Pons (tissue), 1 donor: ENCODE data around the gene NR3C1.

ENCODE experiments used
- DNase-seq: peaks from one replicate; pipeline ENCODE4 v3.0.0-alpha.2; 2016; ENCODE audit warnings: low spot score

NR3C1 gene

DNA sequence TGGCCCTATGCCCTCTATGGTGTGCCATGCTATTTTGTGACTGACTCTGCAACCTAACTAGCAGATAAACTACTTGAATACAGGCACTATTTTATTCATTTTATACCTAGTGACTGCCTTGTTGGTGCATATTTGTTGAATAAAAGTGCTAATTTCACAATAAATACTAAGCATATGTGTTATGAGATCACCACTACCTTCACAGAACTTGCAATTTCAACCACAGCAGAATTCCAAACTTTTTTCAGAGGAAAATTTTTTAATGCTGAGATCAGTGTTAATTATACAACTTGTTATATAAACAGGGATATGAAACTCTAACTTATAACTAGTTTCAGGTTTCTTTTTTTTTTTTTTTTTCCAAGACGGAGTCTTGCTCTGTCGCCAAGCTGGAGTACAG, 94.8 kb downstream of the NR3C1 start:
- DNase-seq = no peak

- DNase-seq = no peak
Measured at GRCh38 chr5:143306040-143306439, 97.4 kb downstream of the NR3C1 start.

- no peak for DNase-seq
Measured at GRCh38 chr5:143304836-143305475, 98.5 kb downstream of the NR3C1 start.

DNA sequence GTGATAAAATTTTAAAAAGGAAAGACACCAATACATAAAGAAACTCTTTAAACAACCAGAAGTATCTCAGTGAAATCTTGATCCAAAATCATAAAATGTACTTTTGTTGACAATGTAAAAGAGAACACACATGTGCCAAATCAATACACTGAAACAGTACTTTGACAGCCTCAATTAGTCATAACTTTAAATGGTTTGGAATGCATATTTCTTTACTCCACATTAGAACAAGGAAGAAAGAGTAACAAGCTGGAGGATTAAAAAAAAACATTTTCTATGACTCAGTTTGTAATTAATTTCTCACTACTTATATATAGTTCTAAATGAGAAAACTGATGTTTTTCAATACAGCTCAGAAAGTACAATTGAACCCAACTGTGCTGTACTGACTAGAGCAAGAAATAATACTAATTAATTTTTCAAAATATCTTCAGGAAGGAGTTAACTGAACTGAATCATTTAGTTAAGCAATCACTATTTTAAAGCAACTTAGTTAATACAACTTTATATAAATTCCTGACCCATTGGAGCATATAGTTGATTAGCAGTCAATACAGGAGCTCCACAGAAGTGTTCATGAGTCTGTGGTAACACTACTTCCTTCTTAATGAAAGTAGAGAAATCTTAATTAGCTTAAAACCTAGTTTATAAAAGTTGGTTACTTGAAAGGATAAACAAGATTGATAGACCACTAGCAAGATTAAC, 101.0 kb downstream of the NR3C1 start:
- DNase-seq = no peak

DNA sequence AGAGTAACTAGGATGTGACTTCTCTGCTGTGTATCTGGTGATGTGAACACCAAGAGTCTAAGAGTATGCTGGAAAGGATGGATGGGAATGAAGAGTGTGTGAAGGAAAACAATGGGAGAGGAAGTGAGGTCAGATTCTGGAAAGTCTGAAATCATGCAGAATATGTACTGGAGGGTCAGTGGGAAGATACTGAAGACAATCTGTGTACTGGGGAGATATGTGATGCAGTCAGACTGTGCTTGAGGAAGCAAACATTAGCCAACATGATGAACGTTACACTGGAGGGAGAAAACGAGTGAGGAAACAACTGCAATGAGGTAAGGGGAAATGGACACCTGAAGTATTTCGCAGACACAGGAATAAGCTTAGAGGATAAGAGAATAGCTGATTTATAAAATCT, 105.7 kb downstream of the NR3C1 start:
- no peak for DNase-seq

DNA sequence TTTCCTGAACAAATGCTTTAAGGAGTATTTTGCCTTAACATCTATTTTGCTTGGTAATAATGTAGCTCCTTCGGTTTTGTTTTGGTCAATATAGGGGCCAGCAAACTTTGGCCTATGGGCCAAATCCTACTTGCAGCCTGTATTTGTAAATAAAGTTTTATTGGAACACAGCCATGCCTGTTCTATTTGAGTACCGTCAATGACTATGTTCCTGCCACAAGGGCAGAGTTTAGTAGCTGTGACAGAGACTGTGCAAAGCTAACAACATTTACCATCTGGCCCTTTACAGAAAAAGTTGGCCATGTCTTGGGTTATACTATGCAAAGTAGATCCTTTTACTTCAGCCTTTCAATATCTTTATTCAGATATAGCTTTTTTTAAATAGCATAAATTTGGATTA, 113.4 kb downstream of the NR3C1 start:
- DNase-seq = no peak

DNA sequence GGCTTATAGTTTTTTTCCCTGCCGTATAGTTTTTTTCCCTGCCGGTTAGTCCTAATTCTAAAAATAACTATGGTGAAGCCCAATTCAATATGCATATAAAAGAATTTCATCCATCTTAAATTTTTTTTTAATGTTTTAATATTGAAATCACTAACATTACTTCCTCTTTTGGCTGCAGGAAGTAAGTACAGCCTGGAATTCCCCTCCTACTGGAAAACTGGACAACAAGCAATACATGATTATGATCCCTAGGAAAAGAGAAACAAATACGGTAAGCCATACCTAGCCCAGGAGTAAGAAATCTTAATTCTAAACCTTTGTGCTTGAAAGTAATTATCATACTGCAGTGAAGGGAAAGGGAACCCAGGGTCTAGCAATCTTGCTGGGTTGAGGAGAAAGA, 119.0 kb downstream of the NR3C1 start:
- no peak for DNase-seq

- DNase-seq = no peak
Measured at GRCh38 chr5:143284002-143284401, 119.5 kb downstream of the NR3C1 start.

GRCh38 chr5:143281226-143281625, 122.3 kb downstream of the NR3C1 start:
- DNase-seq = no peak

GRCh38 chr5:143279698-143280097, 123.8 kb downstream of the NR3C1 start:
- DNase-seq = no peak

DNA sequence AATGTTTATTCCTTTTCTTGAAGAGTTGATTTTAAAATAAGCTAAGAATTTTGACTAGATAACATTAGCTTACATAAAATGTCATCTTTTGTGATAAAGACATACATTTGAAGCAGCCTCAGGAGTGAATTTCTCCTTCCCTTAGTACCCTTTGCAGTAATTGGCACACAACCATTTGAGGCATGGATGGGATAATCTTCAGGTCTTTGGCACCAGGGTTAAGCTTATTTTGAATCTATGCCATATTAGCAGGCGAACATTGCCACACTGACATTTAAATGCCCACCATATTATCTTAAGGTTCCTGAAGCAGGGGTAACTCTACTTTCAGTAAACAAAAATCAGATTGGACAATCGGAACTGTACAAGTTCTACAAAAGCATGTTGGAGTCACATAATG, 126.0 kb downstream of the NR3C1 start:
- DNase-seq = no peak

DNA sequence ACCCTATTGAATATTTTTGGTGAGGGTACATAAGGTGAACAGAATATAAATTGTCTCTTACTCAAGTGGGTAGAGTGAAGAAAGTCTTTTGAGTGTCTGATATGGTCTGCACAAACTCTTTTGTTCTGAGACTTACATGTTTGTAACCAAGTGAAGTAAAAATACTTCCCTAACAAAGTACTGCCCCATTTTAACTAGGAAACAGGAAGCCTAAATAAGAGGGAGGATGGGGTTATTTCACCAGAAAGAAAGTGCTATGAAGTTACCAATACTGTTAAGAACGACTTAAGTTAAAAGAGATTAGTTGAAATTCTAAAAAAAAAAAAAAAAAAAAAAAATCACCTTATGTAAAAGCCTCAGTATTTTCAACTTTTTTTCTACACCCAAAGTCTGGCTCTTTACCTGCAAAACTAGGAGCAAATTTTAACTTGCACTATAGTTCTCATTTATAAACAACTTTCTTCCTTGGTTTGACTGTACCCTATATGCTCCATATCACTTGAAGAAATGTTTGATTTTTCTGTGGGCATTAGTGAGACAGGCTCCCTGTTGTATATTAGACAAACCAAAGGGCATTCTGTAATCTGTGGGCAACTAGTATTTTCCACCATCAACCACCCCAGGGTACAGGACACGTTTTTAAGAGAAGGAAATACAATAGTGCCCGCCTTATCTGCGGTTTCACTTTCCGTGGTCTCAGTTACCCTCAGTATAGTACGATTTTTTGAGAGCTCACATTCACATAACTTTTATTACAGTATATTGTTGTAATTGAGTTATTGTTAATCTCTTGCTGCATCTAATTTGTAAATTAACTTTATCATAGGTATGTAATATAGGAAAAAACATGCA, 127.7 kb downstream of the NR3C1 start:
- no peak for DNase-seq

GRCh38 chr5:143274952-143275351, 128.5 kb downstream of the NR3C1 start:
- DNase-seq = no peak

DNA sequence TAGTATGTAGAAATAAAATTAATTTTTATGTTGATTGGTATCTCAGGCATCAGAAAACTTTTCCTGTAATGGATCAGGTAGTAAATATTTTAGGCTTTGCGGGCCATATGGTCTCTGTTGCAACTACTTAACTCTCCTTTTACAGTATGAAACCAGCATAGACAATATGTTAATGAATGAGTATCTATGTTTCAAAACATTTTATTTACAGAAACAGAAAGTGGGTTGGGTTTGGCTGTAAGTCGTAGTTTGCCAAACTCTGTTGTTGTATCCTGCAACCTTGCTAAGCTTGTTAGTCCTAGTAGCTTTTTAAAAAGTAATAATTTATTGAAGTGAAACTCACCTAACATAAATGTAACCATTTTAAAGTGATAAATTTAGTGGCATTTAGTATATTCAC, 132.1 kb downstream of the NR3C1 start:
- DNase-seq = no peak

GRCh38 chr5:143268388-143268787, 135.1 kb downstream of the NR3C1 start:
- DNase-seq = no peak

DNA sequence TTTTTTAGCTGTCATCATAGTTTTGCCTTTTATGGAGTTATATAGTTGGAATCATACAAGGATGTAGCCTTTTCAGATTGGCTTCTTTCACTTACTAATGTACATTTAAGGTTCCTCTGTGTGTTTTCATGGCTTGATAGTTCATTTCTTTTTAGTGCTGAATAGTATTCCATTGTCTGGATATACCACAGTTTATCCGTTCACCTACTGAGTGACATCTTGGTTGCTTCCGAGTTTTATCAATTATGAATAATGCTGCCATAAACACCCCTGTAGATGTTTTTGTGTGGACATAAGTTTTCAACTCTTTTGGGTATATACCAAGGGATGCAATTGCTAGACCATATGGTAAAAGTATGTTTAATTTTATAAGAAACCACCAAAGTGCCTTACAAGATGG, 136.3 kb downstream of the NR3C1 start:
- no peak for DNase-seq

DNA sequence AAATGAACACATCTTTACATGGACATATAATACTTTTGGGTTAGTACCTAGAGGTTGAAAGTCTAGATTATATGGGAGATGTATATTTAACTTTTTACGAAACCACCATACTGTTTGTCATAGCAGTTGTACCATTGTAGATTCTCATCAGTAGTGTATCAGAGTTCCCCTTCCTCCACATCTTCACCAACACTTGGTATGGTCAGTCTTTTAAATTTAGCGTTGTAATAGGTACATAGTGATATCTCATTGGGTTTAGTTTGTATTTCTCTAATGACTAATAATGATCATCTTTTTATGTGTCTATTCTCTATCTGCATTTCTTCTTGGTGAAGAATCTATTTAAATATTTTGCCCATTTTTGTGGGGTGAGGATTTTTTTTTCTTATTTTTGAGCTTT, 137.5 kb downstream of the NR3C1 start:
- DNase-seq = no peak

- no peak for DNase-seq
Measured at GRCh38 chr5:143263272-143263810, 140.1 kb downstream of the NR3C1 start.

- no peak for DNase-seq
Measured at GRCh38 chr5:143262393-143263174, 140.9 kb downstream of the NR3C1 start.

DNA sequence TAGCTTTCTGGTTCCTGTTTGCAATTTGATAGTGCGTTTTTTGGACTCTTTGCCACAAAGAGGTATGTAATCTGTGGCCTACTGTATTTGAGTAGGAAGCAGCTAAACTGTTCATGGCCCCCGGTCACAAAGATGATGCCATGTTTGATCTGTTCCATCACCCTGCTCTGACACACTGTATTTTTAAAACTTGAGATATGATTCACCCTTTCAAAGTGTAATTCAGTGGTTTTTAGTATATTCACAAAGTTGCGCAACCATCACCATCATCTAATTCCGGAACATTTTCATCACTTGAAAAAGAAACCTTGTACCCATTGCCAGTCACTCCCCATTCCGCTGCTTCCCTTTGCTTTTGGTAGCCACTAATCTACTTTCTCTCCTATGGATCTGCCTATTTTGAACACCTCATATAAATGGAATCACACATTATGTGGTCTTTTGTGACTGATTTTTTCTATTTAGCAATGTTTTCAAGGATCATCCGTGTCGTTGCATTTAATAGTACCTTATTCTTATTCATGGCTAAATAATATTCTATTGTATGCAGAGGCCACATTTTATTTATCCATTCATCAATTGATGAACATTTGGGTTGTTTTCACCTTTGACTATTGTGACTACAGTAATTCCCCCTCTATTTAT, 141.6 kb downstream of the NR3C1 start:
- DNase-seq = no peak

- DNase-seq = no peak
Measured at GRCh38 chr5:143259254-143259605, 144.3 kb downstream of the NR3C1 start.
